HepG2 (cell line): Measurements from ENCODE around the gene AQP5. TPM values are rescaled to one million over a fixed set of nuclear protein-coding genes. Genes with fewer than 3 reads are reported as not detected.

Source experiments
- ESRRA ChIP-seq: sonication (generic); formaldehyde crosslinking; IDR thresholded peaks from 2 replicates; pipeline ENCODE4 v1.5.1; 2020; ENCODE audit warnings: mild to moderate bottlenecking, low read depth, missing genetic modification reagents
- FOXC1 ChIP-seq: sonication (generic); formaldehyde crosslinking; IDR thresholded peaks from 2 replicates; pipeline ENCODE4 v1.8.0; 2022; ENCODE audit warnings: mild to moderate bottlenecking, missing genetic modification reagents, borderline replicate concordance
- GTF2F1 ChIP-seq: fragments of 150-350 bp; IDR thresholded peaks from 2 replicates; pipeline ENCODE4 v1.6.1; 2014; ENCODE audit warnings: low read length
- MAX ChIP-seq: IDR thresholded peaks from 2 replicates; pipeline ENCODE4 v1.6.1; 2012; ENCODE audit warnings: inconsistent platforms
- MYC ChIP-seq: sonication (generic); formaldehyde crosslinking; IDR thresholded peaks from 2 replicates; pipeline ENCODE4 v1.9.0; 2021; ENCODE audit warnings: missing genetic modification reagents, borderline replicate concordance
- PBX3 ChIP-seq: sonication (generic); formaldehyde crosslinking; IDR thresholded peaks from 2 replicates; pipeline ENCODE4 v1.8.1; 2023; ENCODE audit warnings: missing genetic modification reagents, inconsistent platforms, borderline replicate concordance
- SP1 ChIP-seq, 2 experiments: fragments of 450-650 bp in 1 of 2; sonication (generic) in 1 of 2; formaldehyde crosslinking in 1 of 2; IDR thresholded peaks; 2 replicates each; pipeline versions ENCODE4 v1.4.0 to v1.6.1; 2016 to 2020; ENCODE audit warnings: missing genetic modification reagents in 1 of 2
- ZNF263 ChIP-seq: sonication (generic); formaldehyde crosslinking; IDR thresholded peaks from 2 replicates; pipeline ENCODE4 v1.4.0; 2020; ENCODE audit warnings: missing genetic modification reagents
- ZNF577 ChIP-seq: sonication (generic); formaldehyde crosslinking; IDR thresholded peaks from 2 replicates; pipeline ENCODE4 v1.4.0; 2020; ENCODE audit warnings: mild to moderate bottlenecking, low read depth, missing genetic modification reagents, borderline replicate concordance
- ZNF614 ChIP-seq: IDR thresholded peaks from 2 replicates; pipeline ENCODE4 v1.6.1; 2018; ENCODE audit warnings: missing biosample characterization, missing genetic modification reagents, inconsistent platforms, borderline replicate concordance
- polyA plus RNA-seq, 8 experiments: library from polyadenylated mRNA; depleted of rRNA in 3 of 8; stranded (reverse) in 7 of 8; unstranded in 1 of 8; fragments of >200 nt; fragmentation: Illumina TruSeq in 4 of 8; extraction: Trizol in 4 of 8; gene quantifications; 2 replicates each; pipeline versions ENCODE4 v1.2.1 to v1.2.3, GENCODE V29; 2011 to 2016; ENCODE audit warnings: low read depth in 4 of 8, missing spikeins in 1 of 8, mixed read lengths in 1 of 8; ENCODE audit not compliant: insufficient read depth in 1 of 8
- total RNA-seq, 5 experiments: library from RNA; depleted of rRNA; stranded (reverse); fragments of >200 nt; fragmentation: Illumina TruSeq; extraction: Trizol; gene quantifications; 2 replicates each; pipeline ENCODE4 v1.2.3, GENCODE V29; 2016; ENCODE audit warnings: low read depth in 1 of 5

AQP5 gene
- total and polyA plus RNA-seq, 2 of the 13 experiments (the other 11 are each of a cell fraction or from before 2014, with no cell fraction given), result not detected

- TF ChIP-seq ZNF263 (CRISPR knock-in tag) (no peak), SP1 (IDR thresholded peaks at IDR 0.05) (no peak), SP1 (CRISPR knock-in tag; IDR thresholded peaks at IDR 0.05) (no peak), ESRRA (CRISPR knock-in tag) (no peak), MAX (no peak), MYC (no peak), ZNF614 (CRISPR knock-in tag) (no peak), GTF2F1 (no peak), FOXC1 (CRISPR knock-in tag) (no peak), PBX3 (CRISPR knock-in tag) (no peak), ZNF577 (CRISPR knock-in tag) (no peak)
- TF ChIP-seq, all 625 proteins: peak for 0
Observed at GRCh38 chr12:49961111-49961922, at the start of gene AQP5 (continued).
